ENCODE data around the gene CISD1.

DNA sequence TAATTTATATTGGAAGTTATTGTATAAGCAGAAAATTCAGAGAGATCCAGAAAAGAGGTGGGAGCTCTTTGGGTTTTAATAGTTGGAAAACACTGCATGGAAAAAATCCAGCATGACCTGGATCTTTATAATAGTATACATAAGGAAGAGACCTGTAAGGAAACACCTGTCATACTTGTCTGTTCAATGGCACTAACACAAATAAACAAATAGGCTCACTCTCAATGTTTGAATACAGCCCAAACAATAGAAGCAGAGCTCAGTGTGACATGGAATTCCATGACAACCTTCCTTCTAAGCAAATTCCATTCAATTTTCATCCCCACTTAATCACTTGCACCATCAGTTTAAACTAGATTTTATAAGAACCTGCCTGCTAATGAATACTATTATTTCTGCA lies 31.7 kb downstream of the CISD1 start:
- TF ChIP-seq POLR2A (IDR thresholded peaks at IDR 0.05), result no peak
- TF ChIP-seq, protein P1, sequence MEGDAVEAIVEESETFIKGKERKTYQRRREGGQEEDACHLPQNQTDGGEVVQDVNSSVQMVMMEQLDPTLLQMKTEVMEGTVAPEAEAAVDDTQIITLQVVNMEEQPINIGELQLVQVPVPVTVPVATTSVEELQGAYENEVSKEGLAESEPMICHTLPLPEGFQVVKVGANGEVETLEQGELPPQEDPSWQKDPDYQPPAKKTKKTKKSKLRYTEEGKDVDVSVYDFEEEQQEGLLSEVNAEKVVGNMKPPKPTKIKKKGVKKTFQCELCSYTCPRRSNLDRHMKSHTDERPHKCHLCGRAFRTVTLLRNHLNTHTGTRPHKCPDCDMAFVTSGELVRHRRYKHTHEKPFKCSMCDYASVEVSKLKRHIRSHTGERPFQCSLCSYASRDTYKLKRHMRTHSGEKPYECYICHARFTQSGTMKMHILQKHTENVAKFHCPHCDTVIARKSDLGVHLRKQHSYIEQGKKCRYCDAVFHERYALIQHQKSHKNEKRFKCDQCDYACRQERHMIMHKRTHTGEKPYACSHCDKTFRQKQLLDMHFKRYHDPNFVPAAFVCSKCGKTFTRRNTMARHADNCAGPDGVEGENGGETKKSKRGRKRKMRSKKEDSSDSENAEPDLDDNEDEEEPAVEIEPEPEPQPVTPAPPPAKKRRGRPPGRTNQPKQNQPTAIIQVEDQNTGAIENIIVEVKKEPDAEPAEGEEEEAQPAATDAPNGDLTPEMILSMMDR (IDR thresholded peaks at IDR 0.05), result no peak
- TF ChIP-seq EP300 (IDR thresholded peaks at IDR 0.05), result no peak
